Stimulated activated CD4-positive, alpha-beta T cell treated with anti-CD3 and anti-CD28 coated beads, TNF-alpha, amount 100 ng/mL, for 4 hours (primary cell): ENCODE measurements around the gene SMPD3.

Source experiments
- DNase-seq, 3 experiments: peaks; one replicate each; pipeline ENCODE4 v3.0.0-alpha.2; 2020; ENCODE audit warnings: low read depth in 3 of 3

Gene SMPD3

DNA sequence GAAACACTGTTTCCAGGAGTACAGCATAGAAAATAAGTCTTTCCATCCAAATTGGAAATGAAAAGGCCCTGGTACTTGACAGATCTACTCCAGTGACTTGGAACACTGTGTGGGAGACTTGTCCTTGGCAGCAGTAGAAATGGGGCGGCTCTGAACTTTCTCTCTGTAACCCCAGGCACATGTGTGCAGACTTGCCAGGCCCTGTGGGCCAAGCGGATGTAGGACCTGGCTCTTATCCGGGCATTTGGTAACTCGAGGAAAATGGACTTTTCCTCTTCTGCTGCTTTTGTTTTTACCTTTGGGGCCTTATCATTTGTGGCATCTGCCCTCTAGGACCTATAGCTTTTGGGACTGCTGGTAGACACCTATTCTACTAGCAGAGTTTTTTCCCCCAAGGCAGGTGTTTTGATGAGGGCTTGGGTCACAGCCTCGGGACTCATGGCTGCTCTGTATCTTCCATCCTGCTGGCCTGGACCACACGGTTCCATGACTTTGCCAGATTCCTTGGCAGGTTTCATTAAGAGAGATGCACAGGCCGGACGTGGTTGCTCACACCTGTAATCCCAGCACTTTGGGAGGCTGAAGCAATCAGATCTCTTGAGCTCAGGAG, 43.5 kb downstream of the SMPD3 start:
- no peak for DNase-seq

DNA sequence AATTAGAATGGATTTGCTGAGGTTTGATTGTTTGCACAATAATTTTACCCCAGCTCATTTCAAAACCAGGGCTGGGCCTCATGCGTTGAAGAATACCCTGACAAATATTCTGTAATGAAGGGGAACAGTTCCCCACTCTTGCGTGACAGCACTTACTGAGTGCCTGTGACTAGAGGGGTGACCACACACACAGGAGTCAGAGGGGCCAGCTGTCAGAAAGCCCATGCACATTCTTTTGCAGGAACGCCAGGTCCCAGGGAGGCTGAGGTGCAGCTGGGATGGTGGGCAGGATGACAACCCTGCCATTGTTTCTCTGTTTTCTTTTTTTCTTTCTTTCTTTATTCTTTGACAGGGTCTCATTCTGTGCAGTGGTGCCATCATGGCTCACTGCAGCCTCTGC, 44.6 kb downstream of the SMPD3 start:
- DNase-seq: no peak

DNA sequence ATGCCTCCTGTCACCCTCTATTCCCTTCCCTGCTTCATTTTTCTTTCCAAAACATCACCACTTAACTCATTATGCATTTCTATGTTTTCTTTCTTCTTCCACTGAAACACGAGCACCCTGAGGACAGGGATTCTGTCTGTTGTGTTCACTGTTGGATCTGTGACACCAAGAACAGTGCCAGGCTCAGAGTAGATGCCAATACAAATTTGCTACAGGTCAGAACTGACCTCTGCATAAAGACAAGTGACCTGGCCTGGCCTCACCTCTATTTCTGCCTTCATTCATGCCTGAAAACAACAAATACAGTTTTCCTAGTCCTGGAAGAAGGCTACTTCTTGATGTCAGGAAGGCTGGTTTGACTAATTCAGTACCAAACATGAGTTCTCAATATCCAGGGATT, 45.1 kb downstream of the SMPD3 start:
- DNase-seq: no peak

DNA sequence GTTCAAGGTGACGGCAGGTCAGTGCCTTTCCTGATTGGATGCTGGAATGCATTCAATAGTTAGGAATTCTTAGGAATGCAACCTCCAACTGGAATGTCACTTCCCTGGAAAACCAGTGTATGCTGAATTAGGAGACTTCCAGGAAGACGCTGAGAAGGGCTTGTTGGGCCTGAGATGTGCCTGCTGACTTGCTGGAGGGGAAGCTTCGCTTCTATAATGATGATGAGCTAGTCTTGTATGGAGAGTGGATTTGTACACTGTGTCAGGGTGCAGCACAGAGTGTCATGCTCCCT, 45.6 kb downstream of the SMPD3 start:
- no peak for DNase-seq

DNA sequence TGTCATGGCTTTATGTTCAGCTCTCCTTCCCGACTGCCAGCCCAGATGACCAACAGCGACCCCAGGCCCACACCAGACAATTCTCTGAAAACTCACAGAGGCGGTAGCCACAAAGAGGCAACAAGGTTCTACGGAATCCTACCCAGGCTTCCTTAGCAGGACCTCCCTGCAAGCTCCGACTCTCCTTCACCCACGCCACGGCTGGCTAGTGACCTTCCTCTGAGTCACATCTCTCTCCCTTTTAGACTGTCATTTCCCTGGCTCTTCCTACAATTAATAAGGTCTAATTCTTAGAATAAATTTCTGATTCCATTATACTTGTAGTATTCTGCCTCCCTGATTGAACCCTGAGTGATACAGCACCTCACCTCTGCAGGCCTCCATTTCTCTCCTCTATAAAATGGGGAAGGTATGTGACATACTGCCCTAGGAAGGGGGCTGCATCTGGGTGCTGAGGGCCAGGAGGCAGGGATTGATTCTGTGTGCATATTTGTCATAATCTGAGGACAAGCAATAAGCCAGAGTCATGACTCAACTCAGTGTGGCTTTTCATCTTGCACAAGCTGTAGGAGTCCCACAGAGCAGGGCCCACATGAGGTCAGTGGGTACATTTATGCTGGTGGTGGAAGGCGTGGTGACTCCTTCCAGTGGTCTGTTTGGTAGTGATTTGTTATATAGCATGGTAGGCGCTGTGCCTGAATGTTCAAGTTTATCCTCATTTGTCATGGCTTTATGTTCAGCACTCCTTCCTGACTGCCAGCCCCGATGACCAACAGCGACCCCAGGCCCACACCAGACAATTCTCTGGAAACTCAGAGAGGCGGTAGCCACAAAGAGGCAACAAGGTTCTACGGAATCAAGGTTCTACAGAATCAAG, 46.2 kb downstream of the SMPD3 start:
- DNase-seq: no peak

DNA sequence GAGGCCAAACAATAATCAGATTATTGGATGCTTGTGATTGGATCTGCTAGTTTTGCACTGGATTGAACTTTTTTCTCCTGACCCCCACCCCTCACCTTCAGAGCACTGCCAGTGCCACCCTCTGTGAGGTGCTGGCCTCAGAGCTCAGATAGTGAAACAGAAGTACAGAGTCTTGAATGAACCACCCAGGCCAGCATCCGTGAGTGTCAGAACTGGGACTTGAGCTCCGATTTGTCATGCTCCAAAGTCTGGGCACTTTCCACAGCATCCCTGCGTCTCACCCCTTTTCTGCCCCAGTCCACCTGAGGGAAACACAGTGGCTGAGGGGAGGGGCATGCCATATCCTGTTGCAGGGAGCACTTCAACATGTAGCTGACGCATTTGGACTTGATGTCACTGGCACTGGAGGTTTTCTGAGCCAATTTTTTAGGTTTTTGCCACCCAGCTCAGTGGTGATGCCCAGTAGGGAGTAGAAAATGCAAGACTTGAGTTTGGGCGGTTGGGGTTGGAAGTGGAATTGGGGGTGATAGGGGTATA, 47.3 kb downstream of the SMPD3 start:
- no peak for DNase-seq

DNA sequence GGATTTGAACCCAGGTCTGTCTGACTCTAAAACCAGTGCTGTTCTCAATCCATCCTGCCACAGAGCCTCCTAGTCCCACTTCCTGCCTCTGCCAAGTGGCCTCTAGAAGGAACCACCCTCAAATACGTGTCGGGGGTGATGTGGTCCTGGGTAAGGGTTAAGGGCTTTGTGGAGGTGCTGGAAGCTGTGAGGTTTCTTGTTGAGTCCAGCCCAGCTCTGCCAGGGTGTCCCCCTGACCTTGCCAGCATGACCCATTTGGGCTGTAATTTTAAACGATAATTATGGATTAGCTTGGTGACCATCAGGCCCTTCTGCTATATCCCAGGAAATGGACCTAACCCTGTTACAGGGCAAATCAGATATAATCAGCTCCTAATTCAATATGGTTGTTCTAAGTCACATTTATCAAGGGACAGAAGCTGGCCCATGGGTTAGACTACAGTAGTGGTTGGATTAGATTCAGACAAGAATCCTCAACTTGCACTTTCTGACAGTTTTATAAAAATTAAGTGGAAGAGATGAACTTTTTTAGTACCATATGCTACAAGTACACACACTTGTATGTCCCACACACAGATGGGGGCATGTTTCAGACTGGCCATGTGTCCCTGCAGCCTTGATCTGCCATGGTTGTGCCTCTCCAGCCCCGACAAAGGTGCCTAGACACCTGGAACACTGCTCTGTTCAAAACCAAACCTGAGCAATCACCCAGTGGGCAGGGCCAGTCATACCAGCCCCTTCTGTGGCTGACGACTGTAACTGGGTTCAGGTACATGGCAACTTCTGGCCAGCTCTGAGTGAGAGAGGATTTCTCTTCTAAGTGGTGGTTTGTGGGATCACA, 48.0 kb downstream of the SMPD3 start:
- no peak for DNase-seq

DNA sequence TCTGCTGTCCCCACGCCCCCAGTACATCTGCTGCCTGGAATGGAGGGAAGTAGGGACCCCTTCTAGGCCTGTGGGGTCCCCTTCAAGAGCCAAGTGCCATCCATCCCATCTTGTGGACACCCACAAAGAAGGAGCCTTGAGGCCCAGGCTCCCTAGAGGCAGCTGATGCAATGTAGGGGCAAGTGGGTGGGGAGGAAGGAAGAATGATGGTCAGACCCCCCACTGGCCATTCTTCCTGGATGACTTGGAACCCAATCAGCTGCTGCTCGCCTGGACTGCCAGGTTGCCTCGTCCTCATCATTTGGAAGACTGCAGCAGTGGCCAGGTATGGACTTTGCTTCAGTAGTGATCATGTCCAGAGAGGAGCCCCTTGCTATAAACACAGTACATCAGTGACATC, 48.9 kb downstream of the SMPD3 start:
- no peak for DNase-seq

DNA sequence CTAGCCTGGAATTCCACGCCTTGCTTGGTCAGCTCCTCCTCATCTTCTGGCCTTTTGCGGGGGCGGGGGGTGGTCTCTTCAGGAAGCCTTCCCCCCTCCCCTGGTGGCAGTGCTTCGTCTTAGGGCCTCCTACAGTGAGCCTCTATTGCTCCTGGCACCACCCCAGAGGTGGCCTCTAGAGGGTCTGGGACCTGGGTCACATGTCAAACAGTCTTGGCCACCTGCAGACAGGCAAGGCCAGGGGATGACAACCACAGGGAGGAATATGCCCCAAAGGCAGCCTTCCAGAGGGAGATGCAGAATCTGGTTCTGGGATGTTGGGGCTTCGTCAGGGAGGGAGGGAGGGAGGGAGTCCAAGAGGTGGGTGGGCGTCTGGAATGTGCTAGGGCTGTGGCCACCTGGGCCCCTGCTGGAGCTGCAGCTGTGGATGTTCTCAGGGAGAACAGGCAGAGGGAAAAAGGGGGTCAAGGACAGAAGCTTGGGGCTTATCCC, 50.6 kb downstream of the SMPD3 start:
- no peak for DNase-seq

DNA sequence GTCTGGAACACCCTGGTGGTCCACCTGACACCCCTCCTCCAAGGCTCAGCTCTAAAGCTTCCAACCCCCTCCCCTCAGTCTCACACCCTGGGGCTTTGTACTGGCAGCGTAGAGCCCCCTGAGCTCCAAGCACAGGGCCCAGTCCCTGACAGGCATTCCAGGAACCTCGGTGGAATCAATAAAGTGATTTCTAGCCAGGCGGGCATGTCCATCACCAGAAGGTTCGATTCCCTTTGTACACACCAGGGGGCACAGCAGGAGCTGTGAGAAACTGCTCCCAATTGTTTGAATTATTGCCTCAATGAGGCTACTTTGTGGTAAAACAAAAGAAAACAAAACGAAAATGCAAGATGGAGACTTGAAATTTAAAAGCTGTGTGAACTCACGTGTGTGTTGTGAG, 51.8 kb downstream of the SMPD3 start:
- peak in 2 of 3 experiments; percentile 24 to 31 for DNase-seq

DNA sequence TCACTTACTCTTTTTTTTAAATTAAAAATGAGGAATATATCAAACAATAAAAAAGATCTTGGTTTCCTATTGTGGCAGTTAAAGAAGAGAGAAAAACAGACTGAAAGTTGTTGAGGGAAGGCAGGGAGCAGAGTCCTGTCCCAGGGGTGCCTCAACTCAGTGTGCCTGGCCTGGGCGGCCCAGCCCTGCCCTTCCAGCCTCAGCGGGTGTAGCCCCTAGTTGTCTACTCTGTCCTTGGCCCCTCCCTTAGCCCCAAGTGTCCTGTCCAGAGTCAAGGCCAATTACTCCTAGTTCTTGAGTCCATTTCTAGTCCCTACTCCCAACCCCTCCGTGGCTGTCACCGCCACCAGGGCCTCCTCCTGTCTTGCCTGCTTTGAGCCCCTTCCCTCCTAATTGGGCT, 52.5 kb downstream of the SMPD3 start:
- no peak for DNase-seq

DNA sequence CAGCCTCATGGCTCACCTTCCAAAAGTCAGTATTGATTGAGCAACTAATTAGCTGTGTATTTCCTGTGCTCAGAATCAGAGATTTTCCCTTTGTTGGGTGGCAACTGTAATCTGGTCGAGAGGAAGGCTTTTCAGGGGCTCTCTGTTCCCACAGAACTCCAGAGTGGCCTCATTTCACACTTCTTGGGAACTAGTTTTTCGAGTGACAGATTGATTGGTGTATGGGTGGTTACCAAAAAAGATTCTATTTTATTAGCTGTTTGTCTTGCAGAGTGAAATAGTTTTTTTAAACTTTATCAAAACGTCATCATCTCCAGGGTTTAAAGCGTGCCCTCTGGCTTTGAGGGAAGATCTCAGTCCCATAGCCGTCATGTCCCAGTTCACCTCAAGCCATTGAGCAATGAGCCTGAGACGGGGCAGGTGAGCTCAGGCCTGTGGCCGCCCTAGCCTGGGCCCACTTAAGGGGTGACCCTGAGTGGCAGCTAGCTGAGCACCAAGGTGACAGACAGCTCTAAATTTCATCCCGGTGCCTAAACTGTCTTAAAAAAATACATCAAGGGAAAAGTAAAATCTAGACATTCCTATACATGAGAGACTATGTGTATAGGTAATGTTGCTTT, 53.0 kb downstream of the SMPD3 start:
- no peak for DNase-seq

DNA sequence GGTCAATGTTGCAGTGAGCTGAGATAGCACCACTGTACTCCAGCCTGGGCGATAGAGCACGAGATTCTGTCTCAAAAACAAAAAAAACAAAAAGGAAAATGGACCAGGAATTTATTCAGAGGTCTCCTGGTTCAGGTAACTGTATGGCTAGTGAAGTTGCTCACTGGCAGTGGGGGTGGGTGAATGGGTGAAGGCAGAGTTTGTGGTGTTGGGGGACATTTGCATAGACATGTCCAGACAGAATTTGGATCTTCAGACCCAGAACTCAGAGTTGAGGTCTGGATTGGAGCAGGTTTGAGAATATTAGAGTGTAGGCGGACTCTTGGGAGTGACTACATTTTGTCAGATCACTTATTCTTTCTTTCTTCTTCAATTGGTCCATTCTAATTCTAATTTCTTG, 55.0 kb downstream of the SMPD3 start:
- no peak for DNase-seq

DNA sequence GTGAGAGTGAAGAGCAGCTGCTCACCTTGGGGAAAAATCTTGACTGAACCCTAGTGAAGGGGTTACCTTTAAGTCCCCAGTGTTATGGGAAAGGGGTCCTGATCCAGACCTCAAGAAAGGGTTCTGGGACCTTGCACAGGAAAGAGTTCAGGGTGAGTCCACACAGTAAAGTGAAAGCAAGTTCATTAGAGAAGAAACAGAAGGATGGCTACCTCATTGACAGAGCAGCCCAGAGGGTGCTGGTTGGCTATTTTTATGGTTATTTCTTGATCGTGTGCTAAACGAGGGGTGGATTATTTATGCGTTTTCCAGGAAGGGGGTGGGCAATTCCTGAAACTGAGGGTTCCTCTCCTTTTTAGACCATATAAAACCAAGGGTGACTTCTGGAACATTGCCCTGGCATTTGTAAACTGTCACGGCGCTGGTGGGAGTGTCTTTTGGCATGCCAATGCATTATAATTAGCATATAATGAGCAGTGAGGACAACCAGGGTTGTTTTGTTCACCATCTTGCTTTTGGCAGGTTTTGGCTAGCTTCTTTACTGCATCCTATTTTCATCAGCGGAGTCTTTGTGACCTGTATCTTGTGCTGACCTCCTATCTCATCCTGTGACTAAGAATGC, 58.4 kb downstream of the SMPD3 start:
- DNase-seq: no peak

DNA sequence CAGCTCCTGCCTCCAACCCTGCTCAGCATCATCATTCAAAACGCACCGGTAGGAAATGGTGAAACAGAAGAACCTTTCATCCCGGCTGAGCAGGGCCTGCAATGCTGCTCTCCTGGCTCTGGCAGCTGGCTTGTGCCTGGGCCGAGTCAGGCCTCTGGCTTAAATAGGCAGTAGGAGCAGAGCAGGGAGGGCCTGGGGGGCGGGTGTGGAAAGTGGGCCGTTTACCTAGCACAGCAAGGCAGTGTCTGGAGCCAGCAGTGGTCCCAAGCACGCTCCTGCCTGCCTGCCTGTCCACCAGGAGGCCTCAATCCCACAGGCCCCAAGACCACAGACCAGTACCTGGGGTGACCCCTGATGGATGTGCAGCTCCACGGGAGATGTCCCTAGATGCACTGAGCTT, 59.3 kb downstream of the SMPD3 start:
- no peak for DNase-seq

DNA sequence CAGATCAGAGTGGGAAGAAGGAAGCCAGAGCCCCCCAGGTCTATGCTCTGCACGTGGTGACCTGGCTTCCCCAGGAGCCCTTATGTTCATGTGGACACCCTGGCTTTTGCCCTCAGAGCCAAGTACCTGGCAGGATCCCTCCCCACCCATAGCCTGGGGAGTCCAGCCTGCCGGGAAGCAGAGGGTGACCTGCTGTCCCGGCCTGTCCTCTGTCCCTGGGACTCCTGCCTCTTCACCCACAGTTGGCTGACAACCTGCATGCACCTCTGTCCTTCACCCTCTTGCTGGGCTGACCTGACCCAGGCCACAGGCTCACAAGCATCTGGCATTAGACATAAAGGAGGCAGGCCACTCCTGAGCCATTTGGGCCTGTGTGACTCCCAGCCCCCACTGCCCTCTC, 60.2 kb downstream of the SMPD3 start:
- no peak for DNase-seq

DNA sequence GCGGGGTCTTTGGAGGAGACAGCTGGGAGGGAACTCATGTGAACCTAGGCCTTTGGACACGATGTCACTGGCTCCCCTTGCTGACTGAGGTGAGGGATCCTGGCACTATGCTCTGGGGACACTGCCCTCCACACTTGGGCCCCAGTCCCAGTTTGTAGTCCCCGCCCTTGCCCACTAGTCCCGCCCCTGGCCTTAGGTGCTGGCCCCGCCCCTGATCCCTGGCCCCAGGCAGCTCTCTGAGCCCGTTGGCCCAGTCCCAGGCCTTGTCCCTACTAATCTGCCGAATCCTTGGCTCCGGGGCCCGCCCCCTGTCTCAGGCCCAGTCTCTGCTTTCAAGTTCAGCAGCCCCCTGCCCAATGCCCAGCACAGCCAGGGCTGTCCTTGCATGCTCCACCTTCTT, 61.0 kb downstream of the SMPD3 start:
- no peak for DNase-seq

DNA sequence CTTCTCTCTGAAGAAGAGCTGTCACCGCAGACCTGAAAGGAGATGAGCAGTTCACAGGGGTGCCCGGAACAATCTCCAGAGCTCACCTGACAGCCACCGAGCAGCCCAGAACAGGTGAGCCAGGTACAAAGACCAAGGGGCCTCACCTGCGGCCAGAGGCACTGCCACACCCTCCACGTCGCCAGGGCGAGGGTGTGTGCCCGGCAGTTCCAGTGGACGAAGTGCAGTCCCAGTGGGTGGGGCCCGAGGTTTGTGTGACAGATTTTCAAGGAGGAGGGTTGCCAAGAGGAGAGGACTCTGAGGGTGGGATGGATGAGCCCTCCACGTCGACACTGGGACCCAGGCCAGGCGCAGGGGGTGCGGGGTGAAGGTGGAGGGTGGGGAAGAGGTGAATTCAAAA, 61.7 kb downstream of the SMPD3 start:
- no peak for DNase-seq

DNA sequence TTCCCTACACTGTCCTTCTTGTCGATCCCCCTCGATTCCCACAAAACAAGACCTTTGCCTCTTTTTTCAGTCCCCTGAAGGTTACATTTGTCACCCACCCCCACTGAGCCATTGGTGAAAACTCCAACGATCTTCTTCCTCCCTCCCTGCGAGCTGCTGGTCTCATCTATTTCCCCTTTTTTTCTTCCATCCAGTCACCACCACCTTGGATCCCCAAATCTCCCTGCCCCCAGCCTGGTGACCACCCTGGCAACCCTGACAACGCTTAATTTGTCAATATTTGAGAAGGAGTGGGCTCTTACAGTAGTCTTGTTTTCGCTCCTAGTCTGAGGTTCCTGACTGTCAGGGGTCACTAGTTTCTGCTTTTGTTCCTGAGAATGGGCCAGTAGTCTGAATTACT, 62.9 kb downstream of the SMPD3 start:
- no peak for DNase-seq

DNA sequence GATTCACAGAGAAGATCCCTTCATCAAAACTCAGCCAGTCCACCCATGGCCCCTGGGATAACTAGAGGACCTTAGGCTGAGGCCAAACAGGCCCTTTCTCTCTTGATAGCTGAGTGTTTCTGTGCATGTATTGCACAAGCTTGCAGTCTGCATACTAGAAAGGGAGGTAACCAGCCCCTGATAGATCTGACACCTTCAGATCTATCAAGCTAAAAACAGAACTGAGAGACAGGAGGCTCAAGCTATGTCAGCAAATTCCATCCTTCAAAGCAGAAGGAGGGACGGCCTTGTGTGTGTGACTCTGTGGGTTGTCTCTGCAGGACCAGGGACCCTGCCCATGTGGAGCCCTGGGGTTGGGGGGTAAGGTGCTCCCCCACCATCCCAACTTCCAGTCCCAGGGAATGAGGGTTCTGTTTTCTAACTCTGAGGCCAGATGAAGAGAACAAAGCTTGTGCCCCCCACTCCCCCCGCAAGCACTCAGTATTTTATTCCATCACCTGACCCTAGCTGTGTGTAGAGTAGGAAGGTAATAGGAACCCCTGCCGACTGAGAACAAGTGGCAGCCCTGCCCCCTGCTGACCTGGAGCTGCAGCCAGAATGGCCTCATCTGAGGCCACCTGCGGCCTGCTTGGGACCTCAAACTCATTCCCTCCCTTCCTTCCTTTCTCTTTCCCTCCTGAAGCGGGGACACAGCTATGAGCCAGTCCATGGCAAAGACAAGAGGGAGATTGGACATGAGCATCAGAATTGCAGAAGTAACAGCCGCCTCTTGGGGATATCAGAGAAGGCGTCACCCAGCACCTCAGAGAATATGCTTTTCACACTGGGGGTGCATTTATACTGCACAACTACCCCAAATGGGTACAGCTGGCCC, 63.8 kb downstream of the SMPD3 start:
- DNase-seq: no peak

DNA sequence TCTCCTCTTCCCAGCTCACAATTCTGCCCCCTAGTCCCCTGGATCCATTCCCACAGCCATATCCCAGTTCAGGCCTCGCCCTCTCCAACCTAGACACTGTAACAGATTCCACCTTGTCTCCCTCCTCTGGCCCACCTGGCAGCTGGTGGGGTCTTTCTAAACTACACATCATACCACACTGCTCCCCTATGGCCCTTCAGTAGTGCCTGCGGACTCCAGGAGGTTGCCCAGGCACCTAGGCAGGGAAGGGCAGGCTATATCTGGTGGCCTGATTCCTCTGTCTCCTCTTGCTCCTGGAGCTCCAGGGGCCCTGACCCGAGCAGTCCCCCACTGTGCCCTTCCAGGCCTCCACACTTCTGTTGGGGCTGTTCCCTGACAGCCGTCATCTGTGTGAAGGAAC, 64.5 kb downstream of the SMPD3 start:
- DNase-seq: no peak
